ENCODE measurements around the gene FAM13B. TPM values are rescaled to one million over a fixed set of nuclear protein-coding genes. Genes with fewer than 3 reads are reported as not detected.
A peak's percentile ranks its signal among the peaks of the same experiment; 100 is the strongest.

FAM13B gene
- total RNA-seq, 1 donor from 2014 or later = 32.0 TPM

- TF ChIP-seq EZH2 (IDR thresholded peaks at IDR 0.05; ENCODE audit: insufficient read depth, low read length) = no peak
- Histone ChIP-seq H3K27ac (ENCODE audit: low read depth, low read length) (no peak overlapping the region), H3K4me2 (ENCODE audit: low read length) (no peak overlapping the region), H3K9me3 (ENCODE audit: insufficient read depth, low read depth, low read length) (no peaks in the 10 kb centered on the region), H2AFZ (ENCODE audit: low read depth, low read length) (no peak overlapping the region), H3K27me3 (ENCODE audit: insufficient read depth, low read length) (no peaks in the 10 kb centered on the region), H3K4me1 (ENCODE audit: insufficient read depth, low read length) (no peaks in the 10 kb centered on the region), H3K79me2 (ENCODE audit: insufficient read depth, low read length) (peaks cover 80% of the 10 kb centered on the region), H3K9ac (ENCODE audit: low read length) (no peak overlapping the region), H3K4me3 (ENCODE audit: insufficient read depth, low read depth, low read length) (no peak overlapping the region), H3K36me3 (ENCODE audit: insufficient read depth, low read length) (peaks cover 9% of the 10 kb centered on the region), H4K20me1 (ENCODE audit: insufficient read depth, low read length) (peaks cover 77% of the 10 kb centered on the region)
- Mint-ChIP-seq H3K9me3 (ENCODE audit: unreplicated experiment) (no peaks in the 10 kb centered on the region), H3K4me1 (ENCODE audit: low read depth, unreplicated experiment) (peaks cover 28% of the 10 kb centered on the region), H3K4me3 (ENCODE audit: unreplicated experiment) (no peak overlapping the region), H3K36me3 (ENCODE audit: low read depth, unreplicated experiment) (peaks cover 12% of the 10 kb centered on the region), H3K27ac (ENCODE audit: unreplicated experiment) (no peak overlapping the region), H3K27me3 (ENCODE audit: low read depth, unreplicated experiment) (no peaks in the 10 kb centered on the region)
- DNase-seq (ENCODE audit: low read depth) (no peak), FAIRE-seq (no peak)
Measured at GRCh38 chr5:138021771-138022170, 11.1 kb downstream of the FAM13B start.

GRCh38 chr5:138018849-138019248, 14.0 kb downstream of the FAM13B start:
- H3K79me2 ChIP-seq (ENCODE audit: insufficient read depth, low read length) = peaks cover 55% of the 10 kb centered on the region
- no peaks in the 10 kb centered on the region for H3K9me3 Mint-ChIP-seq (ENCODE audit: unreplicated experiment)
- H3K4me3 Mint-ChIP-seq (ENCODE audit: unreplicated experiment) = no peak overlapping the region
- FAIRE-seq (no peak), DNase-seq (ENCODE audit: low read depth) (no peak)
- TF ChIP-seq EZH2 (IDR thresholded peaks at IDR 0.05; ENCODE audit: insufficient read depth, low read length) = no peak
- peaks cover 76% of the 10 kb centered on the region for H4K20me1 ChIP-seq (ENCODE audit: insufficient read depth, low read length)
- H3K27ac ChIP-seq (ENCODE audit: low read depth, low read length) = no peak overlapping the region
- no peak overlapping the region for H2AFZ ChIP-seq (ENCODE audit: low read depth, low read length)
- H3K9ac ChIP-seq (ENCODE audit: low read length) = no peak overlapping the region
- H3K36me3 ChIP-seq (ENCODE audit: insufficient read depth, low read length) = peaks cover 9% of the 10 kb centered on the region
- H3K4me3 ChIP-seq (ENCODE audit: insufficient read depth, low read depth, low read length) = no peak overlapping the region
- H3K27me3 ChIP-seq (ENCODE audit: insufficient read depth, low read length) = no peaks in the 10 kb centered on the region
- H3K4me2 ChIP-seq (ENCODE audit: low read length) = no peak overlapping the region
- H3K27me3 Mint-ChIP-seq (ENCODE audit: low read depth, unreplicated experiment) = no peaks in the 10 kb centered on the region
- peaks cover 16% of the 10 kb centered on the region for H3K4me1 Mint-ChIP-seq (ENCODE audit: low read depth, unreplicated experiment)
- peaks cover 16% of the 10 kb centered on the region for H3K36me3 Mint-ChIP-seq (ENCODE audit: low read depth, unreplicated experiment)
- H3K9me3 ChIP-seq (ENCODE audit: insufficient read depth, low read depth, low read length) = no peaks in the 10 kb centered on the region
- peak overlapping the region; percentile 16 for H3K27ac Mint-ChIP-seq (ENCODE audit: unreplicated experiment)
- H3K4me1 ChIP-seq (ENCODE audit: insufficient read depth, low read length) = peaks cover 5% of the 10 kb centered on the region

- Mint-ChIP-seq H3K36me3 (ENCODE audit: low read depth, unreplicated experiment) (peaks cover 16% of the 10 kb centered on the region), H3K9me3 (ENCODE audit: unreplicated experiment) (no peaks in the 10 kb centered on the region), H3K4me3 (ENCODE audit: unreplicated experiment) (no peak overlapping the region), H3K27ac (ENCODE audit: unreplicated experiment) (no peak overlapping the region), H3K4me1 (ENCODE audit: low read depth, unreplicated experiment) (peaks cover 14% of the 10 kb centered on the region), H3K27me3 (ENCODE audit: low read depth, unreplicated experiment) (no peaks in the 10 kb centered on the region)
- no peak overlapping the region for H3K27ac ChIP-seq (ENCODE audit: low read depth, low read length)
- no peak overlapping the region for H3K4me2 ChIP-seq (ENCODE audit: low read length)
- TF ChIP-seq CTCF (IDR thresholded peaks at IDR 0.05; ENCODE audit: insufficient read depth, low read depth, low read length) (no peak), EZH2 (IDR thresholded peaks at IDR 0.05; ENCODE audit: insufficient read depth, low read length) (no peak)
- H3K36me3 ChIP-seq (ENCODE audit: insufficient read depth, low read length) = peaks cover 11% of the 10 kb centered on the region
- no peak overlapping the region for H3K9ac ChIP-seq (ENCODE audit: low read length)
- H3K27me3 ChIP-seq (ENCODE audit: insufficient read depth, low read length) = no peaks in the 10 kb centered on the region
- H3K4me3 ChIP-seq (ENCODE audit: insufficient read depth, low read depth, low read length) = no peak overlapping the region
- DNase-seq (ENCODE audit: low read depth) = no peak
- FAIRE-seq = no peak
- H4K20me1 ChIP-seq (ENCODE audit: insufficient read depth, low read length) = peaks cover 57% of the 10 kb centered on the region
- no peak overlapping the region for H2AFZ ChIP-seq (ENCODE audit: low read depth, low read length)
- H3K9me3 ChIP-seq (ENCODE audit: insufficient read depth, low read depth, low read length) = no peaks in the 10 kb centered on the region
- H3K4me1 ChIP-seq (ENCODE audit: insufficient read depth, low read length) = peaks cover 5% of the 10 kb centered on the region
- H3K79me2 ChIP-seq (ENCODE audit: insufficient read depth, low read length) = peaks cover 37% of the 10 kb centered on the region
Measured at GRCh38 chr5:138015916-138016315, 17.0 kb downstream of the FAM13B start.
